ENCODE measurements around the gene CBLN3.
"Not testable (repeated sequence)": the region's sequence is repeated elsewhere in the genome, so short reads cannot be mapped to it uniquely, and the experiment has no call there.

CBLN3 gene

GRCh38 chr14:24429395-24430142 lies at the start of gene CBLN3, which contains the start of gene KHNYN:
Gene CBLN3, minus strand, starts transcription at chr14:24429668. Its CDS starts 614 bp downstream, at chr14:24429054.
Gene KHNYN, plus strand, starts transcription at chr14:24429954. Its CDS starts 777 bp downstream, at chr14:24430731.
- DNase-seq, result peak; percentile 85

GRCh38 chr14:24475261-24475660 lies 45.8 kb upstream of the CBLN3 start:
- no peak for DNase-seq

GRCh38 chr14:24473211-24473610 lies 43.7 kb upstream of the CBLN3 start:
- DNase-seq, result no peak

- not testable (repeated sequence) for DNase-seq
Observed at GRCh38 chr14:24470450-24470849, 41.0 kb upstream of the CBLN3 start.

- no peak for DNase-seq
Observed at GRCh38 chr14:24465805-24466204, 36.3 kb upstream of the CBLN3 start.

- no peak for DNase-seq
Observed at GRCh38 chr14:24465368-24465767, 35.9 kb upstream of the CBLN3 start.

GRCh38 chr14:24463884-24464785 lies 34.7 kb upstream of the CBLN3 start:
- no peak for DNase-seq

GRCh38 chr14:24463017-24463883 lies 33.8 kb upstream of the CBLN3 start:
- no peak for DNase-seq

- DNase-seq, result no peak
Observed at GRCh38 chr14:24461336-24461735, 31.9 kb upstream of the CBLN3 start.

GRCh38 chr14:24459331-24459730 lies 29.9 kb upstream of the CBLN3 start:
- DNase-seq, result no peak

GRCh38 chr14:24458736-24459135 lies 29.3 kb upstream of the CBLN3 start:
- DNase-seq, result no peak

- no peak for DNase-seq
Observed at GRCh38 chr14:24456980-24457379, 27.5 kb upstream of the CBLN3 start.

GRCh38 chr14:24450828-24451227 lies 21.4 kb upstream of the CBLN3 start:
- DNase-seq, result not testable (repeated sequence)

GRCh38 chr14:24443053-24443665 lies 13.7 kb upstream of the CBLN3 start:
- no peak for DNase-seq

GRCh38 chr14:24442240-24443052 lies 13.0 kb upstream of the CBLN3 start, which contains the start of gene SDR39U1:
Gene SDR39U1, minus strand, starts transcription at chr14:24442776. Its CDS starts 7 bp downstream, at chr14:24442769.
- peak; percentile 92 for DNase-seq

- no peak for DNase-seq
Observed at GRCh38 chr14:24441904-24442239, 12.4 kb upstream of the CBLN3 start.

- no peak for DNase-seq
Observed at GRCh38 chr14:24441485-24441884, 12.0 kb upstream of the CBLN3 start.

GRCh38 chr14:24440606-24441399 lies 11.3 kb upstream of the CBLN3 start:
- DNase-seq, result no peak

- no peak for DNase-seq
Observed at GRCh38 chr14:24439830-24440605, 10.6 kb upstream of the CBLN3 start.

GRCh38 chr14:24439257-24439656 lies 9.8 kb upstream of the CBLN3 start:
- no peak for DNase-seq
